ENCODE data around the gene HOXC6.

DNA sequence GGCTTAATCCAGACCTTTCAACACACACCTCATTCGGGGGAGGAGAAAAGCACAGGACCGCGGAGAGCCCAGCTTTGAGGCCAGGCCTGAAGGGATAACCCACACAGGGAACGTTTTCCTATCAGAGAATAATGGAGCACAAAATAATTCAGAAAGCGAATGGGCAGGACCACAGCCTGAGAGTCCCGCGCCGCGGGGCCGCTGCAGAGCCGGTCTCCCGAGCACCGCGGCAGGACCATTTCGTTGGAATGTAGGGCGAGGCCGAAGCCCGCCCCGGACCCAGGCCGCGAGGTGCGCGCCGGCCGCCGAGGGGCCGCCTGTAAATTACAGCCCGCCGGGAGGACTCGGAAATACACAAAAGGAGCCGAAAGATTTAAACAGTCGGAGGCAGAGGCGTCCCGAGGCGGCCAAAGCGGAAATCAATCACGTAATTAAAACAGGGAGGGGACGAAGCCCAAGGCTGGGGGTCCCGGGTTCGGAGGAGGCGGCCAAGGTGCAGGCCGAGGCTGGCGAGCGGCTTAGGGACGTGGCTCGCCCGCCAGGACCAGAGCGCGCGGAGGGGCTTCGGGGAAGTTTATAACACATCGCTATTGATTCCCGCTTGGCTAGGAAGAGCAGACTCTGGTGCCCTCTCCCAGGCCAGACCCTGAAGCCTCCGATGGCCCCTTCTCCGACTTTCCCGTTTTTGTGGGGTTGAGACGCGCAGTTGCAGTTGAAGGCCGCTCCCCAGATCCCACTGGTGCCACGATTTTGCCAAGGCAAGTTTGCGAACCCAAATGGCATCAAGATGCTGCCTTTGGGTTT is 19.1 kb downstream of the HOXC6 start:
- TF ChIP-seq, protein P1, sequence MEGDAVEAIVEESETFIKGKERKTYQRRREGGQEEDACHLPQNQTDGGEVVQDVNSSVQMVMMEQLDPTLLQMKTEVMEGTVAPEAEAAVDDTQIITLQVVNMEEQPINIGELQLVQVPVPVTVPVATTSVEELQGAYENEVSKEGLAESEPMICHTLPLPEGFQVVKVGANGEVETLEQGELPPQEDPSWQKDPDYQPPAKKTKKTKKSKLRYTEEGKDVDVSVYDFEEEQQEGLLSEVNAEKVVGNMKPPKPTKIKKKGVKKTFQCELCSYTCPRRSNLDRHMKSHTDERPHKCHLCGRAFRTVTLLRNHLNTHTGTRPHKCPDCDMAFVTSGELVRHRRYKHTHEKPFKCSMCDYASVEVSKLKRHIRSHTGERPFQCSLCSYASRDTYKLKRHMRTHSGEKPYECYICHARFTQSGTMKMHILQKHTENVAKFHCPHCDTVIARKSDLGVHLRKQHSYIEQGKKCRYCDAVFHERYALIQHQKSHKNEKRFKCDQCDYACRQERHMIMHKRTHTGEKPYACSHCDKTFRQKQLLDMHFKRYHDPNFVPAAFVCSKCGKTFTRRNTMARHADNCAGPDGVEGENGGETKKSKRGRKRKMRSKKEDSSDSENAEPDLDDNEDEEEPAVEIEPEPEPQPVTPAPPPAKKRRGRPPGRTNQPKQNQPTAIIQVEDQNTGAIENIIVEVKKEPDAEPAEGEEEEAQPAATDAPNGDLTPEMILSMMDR (IDR thresholded peaks at IDR 0.05 in 2 of 3, conservative IDR thresholded peaks at IDR 0.05 in 1 of 3; ENCODE audit: control insufficient read depth in 2 of 3, extremely low read depth in 1 of 3, insufficient read depth in 1 of 3, low read depth in 3 of 3, low read length in 3 of 3): no peak
- TF ChIP-seq ATF7 (IDR thresholded peaks at IDR 0.05; ENCODE audit: low read depth): no peak
- no peak for TF ChIP-seq CHD1 (IDR thresholded peaks at IDR 0.05; ENCODE audit: low read depth, low read length)
- no peak for TF ChIP-seq ZNF24 (IDR thresholded peaks at IDR 0.05)
- TF ChIP-seq MEF2A (IDR thresholded peaks at IDR 0.05; ENCODE audit: insufficient read depth, low read depth, low read length): no peak
- TF ChIP-seq, protein P2, sequence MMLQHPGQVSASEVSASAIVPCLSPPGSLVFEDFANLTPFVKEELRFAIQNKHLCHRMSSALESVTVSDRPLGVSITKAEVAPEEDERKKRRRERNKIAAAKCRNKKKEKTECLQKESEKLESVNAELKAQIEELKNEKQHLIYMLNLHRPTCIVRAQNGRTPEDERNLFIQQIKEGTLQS (IDR thresholded peaks at IDR 0.05; ENCODE audit: borderline replicate concordance, extremely low read depth, low read depth, low read length): no peak
- no peak for TF ChIP-seq LARP7 (IDR thresholded peaks at IDR 0.05)
- no peak for TF ChIP-seq HDAC6 (IDR thresholded peaks at IDR 0.05; ENCODE audit: unreplicated experiment)
- TF ChIP-seq, protein P3, sequence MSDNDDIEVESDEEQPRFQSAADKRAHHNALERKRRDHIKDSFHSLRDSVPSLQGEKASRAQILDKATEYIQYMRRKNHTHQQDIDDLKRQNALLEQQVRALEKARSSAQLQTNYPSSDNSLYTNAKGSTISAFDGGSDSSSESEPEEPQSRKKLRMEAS (IDR thresholded peaks at IDR 0.05; ENCODE audit: low read depth, low read length): no peak
- no peak for TF ChIP-seq RAD21 (IDR thresholded peaks at IDR 0.05; ENCODE audit: insufficient read depth, low read depth, low read length)
- no peak for TF ChIP-seq MTA3 (IDR thresholded peaks at IDR 0.05; ENCODE audit: borderline replicate concordance, low read length)
- no peak for TF ChIP-seq CEBPB (IDR thresholded peaks at IDR 0.05; ENCODE audit: borderline replicate concordance in 1 of 2, low read depth in 2 of 2, low read length in 2 of 2)
- no peak for TF ChIP-seq SUZ12 (IDR thresholded peaks at IDR 0.05; ENCODE audit: unreplicated experiment)

Measured in GM12878 (cell line).